ENCODE results near the gene HCN2. TPM values are rescaled to one million over a fixed set of nuclear protein-coding genes. Genes with fewer than 3 reads are reported as not detected.

Gene HCN2
- total and polyA plus RNA-seq, 2 of the 13 experiments (the other 11 are each of a cell fraction or from before 2014, with no cell fraction given) = 0.01 TPM; not detected in 1

DNA sequence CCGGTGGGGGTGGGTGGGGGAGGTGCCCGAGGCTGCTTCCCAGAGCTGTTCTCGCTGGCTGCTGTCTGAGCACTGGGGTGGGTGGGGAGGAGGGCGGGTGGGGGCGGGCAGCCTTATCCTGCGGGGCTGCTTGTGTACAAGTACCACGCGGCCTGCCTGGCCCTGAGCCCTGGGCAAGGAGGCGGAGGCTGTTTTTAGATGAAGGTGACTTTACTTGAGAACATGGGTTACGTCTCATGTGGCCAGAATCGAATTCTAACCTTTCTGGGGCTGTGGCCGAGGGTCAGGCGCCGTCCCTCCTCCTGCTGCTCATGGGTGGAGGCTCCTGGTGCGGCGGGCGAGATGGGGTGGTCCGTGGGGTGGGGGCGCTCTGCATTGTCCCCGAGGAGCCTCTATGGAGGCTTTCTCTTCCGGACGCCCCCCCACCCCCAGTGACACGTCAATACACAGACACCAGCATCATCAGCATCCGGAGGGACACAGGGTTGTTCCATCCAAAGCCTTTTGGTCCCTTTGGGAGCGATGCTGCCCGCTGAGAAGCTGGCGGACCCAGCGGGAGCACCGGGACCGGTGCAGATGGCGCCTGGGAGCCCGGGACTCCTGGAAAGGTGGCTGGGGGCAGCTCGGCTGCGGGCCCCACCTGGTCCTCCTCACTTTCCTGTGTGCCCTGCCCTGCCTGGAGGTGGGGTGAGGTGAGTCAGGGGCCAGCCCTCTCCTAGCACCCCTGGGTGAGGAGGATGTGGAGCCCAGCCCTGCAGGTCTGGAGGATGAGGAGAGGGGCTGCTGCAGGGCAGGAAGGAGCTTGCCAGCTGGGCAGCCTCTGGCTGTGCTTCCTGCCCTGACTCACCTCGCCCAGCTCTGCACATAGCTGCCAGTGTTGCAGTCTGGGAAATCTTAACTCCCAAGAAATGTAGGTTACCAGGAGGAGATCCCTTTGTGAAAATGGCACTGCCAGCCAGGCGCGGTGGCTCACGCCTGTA lies 13.9 kb upstream of the HCN2 start:
- no peak for ATAC-seq
- intact Hi-C loops (cut with micrococcal nuclease; ENCODE audit: unreplicated experiment) (no loop called here), in situ Hi-C loops (cut with HindIII; ENCODE audit: extremely low pct_ligation_motif_present, low pct_unique_long_range_greater_than_20kb) (no loop called here)
- no peak for FAIRE-seq
- H3K36me3 ChIP-seq (replicated peaks in 1 of 2; ENCODE audit: control insufficient read depth in 1 of 2, insufficient read depth in 2 of 2, low read length in 2 of 2) = peaks cover 23 to 24% of the 10 kb centered on the region in 2 experiments; a peak in 4 of 5 replicates
- no peak overlapping the region for H2AFZ ChIP-seq (ENCODE audit: low read length)
- peaks cover 74% of the 10 kb centered on the region for H3K79me2 ChIP-seq (ENCODE audit: insufficient read depth, low read length)
- peaks cover 16% of the 10 kb centered on the region for H3K4me1 ChIP-seq (ENCODE audit: insufficient read depth, low read length)
- ChIA-PET POLR2A (interaction anchor here (0.6 to 3.1 kb wide), 6 partner anchors 8 to 164 kb away, joined by 3 to 13 read pairs (median 6); no protein-coding TSS in a partner anchor), CTCF (ENCODE audit: low intra/inter-chr PET ratio, low total read pairs) (interaction anchor here (1.1 kb wide), 1 partner anchor 12 kb away, joined by 3 read pairs; no protein-coding TSS in a partner anchor)
- no TSS peak for BruUV-seq (replicated peaks)
- H3K27me3 ChIP-seq (ENCODE audit: control insufficient read depth in 1 of 2, insufficient read depth in 2 of 2, low read length in 2 of 2) = no peaks in the 10 kb centered on the region; a peak in 1 of 5 replicates
- no peak overlapping the region for H3K27ac ChIP-seq (ENCODE audit: extremely low read length, insufficient read depth, low read length)
- H3K9me3 ChIP-seq (ENCODE audit: low read length) = no peaks in the 10 kb centered on the region
- no peak for DNase-seq (ENCODE audit: low spot score)
- WGBS (ENCODE audit: low lambda C conversion rate) = 85% methylated on average over 14 of the region's 38 CpGs
- peak overlapping the region; percentile 90 to 99 (median 96); a peak in 5 of 6 replicates for H3K4me3 ChIP-seq (replicated peaks in 1 of 3; ENCODE audit: insufficient read depth in 1 of 3, low read depth in 2 of 3, low read length in 3 of 3)
- peak overlapping the region; percentile 93 for H3K4me2 ChIP-seq (ENCODE audit: low read depth, low read length)
- TF ChIP-seq DDIT3 (CRISPR knock-in tag; IDR thresholded peaks at IDR 0.05) (no peak), SIN3A (IDR thresholded peaks at IDR 0.05; ENCODE audit: borderline replicate concordance, low read depth, low read length) (peak; percentile 8; the same call in 1 of the 2 replicates), GABPB1 (CRISPR knock-in tag; IDR thresholded peaks at IDR 0.05) (peak; percentile 10; the same call in 1 of the 2 replicates), ZBTB33 (CRISPR knock-in tag; IDR thresholded peaks at IDR 0.05) (peak; percentile 69; the same call in 1 of the 2 replicates), AKAP8 (CRISPR knock-in tag; IDR thresholded peaks at IDR 0.05) (peak; percentile 77; the same call in 1 of the 2 replicates), ZNF678 (CRISPR knock-in tag; IDR thresholded peaks at IDR 0.05) (no peak), PATZ1 (CRISPR knock-in tag; IDR thresholded peaks at IDR 0.05) (0 out of 2 replicates have a peak, but pooled peaks have one; percentile 7), AGO2 (optimal IDR thresholded peaks at IDR 0.05; ENCODE audit: low read depth, low read length) (peak; percentile 28), TBX2 (CRISPR knock-in tag; IDR thresholded peaks at IDR 0.05; ENCODE audit: borderline replicate concordance) (no peak), ZNF263 (CRISPR knock-in tag; IDR thresholded peaks at IDR 0.05) (peak; percentile 20; the same call in 1 of the 2 replicates), RBFOX2 (IDR thresholded peaks at IDR 0.05; ENCODE audit: low read depth, low read length) (peak; percentile 37; the same call in 1 of the 2 replicates)
- TF ChIP-seq, protein P1, sequence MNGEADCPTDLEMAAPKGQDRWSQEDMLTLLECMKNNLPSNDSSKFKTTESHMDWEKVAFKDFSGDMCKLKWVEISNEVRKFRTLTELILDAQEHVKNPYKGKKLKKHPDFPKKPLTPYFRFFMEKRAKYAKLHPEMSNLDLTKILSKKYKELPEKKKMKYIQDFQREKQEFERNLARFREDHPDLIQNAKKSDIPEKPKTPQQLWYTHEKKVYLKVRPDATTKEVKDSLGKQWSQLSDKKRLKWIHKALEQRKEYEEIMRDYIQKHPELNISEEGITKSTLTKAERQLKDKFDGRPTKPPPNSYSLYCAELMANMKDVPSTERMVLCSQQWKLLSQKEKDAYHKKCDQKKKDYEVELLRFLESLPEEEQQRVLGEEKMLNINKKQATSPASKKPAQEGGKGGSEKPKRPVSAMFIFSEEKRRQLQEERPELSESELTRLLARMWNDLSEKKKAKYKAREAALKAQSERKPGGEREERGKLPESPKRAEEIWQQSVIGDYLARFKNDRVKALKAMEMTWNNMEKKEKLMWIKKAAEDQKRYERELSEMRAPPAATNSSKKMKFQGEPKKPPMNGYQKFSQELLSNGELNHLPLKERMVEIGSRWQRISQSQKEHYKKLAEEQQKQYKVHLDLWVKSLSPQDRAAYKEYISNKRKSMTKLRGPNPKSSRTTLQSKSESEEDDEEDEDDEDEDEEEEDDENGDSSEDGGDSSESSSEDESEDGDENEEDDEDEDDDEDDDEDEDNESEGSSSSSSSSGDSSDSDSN (CRISPR knock-in tag; IDR thresholded peaks at IDR 0.05) = 0 out of 2 replicates have a peak, but pooled peaks have one; percentile 14
- TF ChIP-seq, protein P2, sequence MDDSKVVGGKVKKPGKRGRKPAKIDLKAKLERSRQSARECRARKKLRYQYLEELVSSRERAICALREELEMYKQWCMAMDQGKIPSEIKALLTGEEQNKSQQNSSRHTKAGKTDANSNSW (CRISPR knock-in tag; IDR thresholded peaks at IDR 0.05; ENCODE audit: borderline replicate concordance) = no peak
- peak overlapping the region; percentile 76; the same call in 1 of the 2 replicates for H3K9ac ChIP-seq (ENCODE audit: insufficient read depth, low read depth, low read length)
- H4K20me1 ChIP-seq (ENCODE audit: insufficient read depth, low read length) = peaks cover 74% of the 10 kb centered on the region

All from HepG2 (cell line).